ENCODE results near the gene SAMD4A.
A peak's percentile ranks its signal among the peaks of the same experiment; 100 is the strongest.

Gene SAMD4A, protein sequence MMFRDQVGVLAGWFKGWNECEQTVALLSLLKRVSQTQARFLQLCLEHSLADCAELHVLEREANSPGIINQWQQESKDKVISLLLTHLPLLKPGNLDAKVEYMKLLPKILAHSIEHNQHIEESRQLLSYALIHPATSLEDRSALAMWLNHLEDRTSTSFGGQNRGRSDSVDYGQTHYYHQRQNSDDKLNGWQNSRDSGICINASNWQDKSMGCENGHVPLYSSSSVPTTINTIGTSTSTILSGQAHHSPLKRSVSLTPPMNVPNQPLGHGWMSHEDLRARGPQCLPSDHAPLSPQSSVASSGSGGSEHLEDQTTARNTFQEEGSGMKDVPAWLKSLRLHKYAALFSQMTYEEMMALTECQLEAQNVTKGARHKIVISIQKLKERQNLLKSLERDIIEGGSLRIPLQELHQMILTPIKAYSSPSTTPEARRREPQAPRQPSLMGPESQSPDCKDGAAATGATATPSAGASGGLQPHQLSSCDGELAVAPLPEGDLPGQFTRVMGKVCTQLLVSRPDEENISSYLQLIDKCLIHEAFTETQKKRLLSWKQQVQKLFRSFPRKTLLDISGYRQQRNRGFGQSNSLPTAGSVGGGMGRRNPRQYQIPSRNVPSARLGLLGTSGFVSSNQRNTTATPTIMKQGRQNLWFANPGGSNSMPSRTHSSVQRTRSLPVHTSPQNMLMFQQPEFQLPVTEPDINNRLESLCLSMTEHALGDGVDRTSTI

GRCh38 chr14:54566410-54567223 lies at the start of gene SAMD4A:
TSS of gene SAMD4A (plus strand) at chr14:54567128. CDS start at chr14:54567917, 789 bp downstream.
- DNase-seq: peak; percentile 44 to 49

DNA sequence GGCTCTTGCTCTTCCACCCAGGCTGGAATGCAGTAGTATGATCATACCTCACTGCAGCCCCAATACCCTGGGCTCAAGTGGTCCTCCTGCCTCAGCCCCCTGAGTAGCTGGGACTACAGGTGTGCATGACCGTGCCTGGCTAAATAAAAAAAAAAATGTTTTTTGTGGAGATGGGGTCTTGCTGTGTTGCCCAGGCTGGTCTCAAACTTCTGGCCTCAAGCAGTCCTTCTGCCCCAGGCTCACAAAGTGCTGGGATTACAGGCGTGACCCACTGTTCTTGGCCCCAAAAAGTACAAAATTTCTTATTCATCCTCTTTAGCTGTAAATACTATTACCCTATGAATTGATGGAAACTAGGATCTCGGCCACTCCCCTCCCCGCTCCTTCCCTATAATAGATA lies 42.5 kb upstream of the SAMD4A start:
- DNase-seq: no peak

GRCh38 chr14:54528973-54529372 lies 38.0 kb upstream of the SAMD4A start:
- no peak for DNase-seq

DNA sequence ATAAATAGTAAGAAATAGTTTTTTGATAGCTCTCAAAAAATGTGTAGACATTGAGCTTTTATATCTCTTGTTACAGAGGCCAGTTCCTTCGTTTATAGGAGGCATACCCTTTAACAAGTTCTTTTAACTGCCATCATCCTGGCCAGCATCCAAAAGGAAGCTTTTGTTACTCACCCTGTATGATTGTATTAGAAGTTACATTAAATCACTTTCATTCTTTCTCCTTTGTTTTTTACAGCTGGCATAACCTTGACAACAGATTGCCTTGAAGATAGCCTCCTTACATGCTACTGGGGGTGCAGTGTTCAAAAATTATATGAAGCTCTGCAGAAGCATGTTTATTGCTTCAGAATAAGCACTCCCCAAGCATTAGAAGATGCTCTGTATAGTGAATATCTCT lies 37.1 kb upstream of the SAMD4A start:
- DNase-seq: no peak

- no peak for DNase-seq
Observed at GRCh38 chr14:54532111-54533012, 34.6 kb upstream of the SAMD4A start.

DNA sequence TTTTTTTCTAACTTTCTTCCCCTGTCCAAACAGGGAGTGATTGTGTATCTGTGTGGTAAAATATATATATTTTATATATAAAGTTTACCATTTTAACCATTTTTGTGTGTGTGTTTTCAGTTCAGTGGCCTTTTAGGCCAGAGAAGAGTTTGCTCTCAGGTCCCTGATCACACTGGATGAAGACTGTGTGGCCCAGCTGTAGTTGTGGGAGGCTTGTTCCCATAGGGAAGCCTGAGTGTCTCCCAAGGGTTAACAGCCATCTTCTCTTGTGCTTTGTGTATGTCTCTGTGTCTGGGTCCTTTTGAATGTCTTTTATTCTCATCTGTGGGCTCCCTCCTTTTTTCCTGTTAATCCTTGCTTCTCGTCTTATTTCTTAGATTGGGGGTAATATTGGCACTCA lies 33.8 kb upstream of the SAMD4A start:
- no peak for DNase-seq

DNA sequence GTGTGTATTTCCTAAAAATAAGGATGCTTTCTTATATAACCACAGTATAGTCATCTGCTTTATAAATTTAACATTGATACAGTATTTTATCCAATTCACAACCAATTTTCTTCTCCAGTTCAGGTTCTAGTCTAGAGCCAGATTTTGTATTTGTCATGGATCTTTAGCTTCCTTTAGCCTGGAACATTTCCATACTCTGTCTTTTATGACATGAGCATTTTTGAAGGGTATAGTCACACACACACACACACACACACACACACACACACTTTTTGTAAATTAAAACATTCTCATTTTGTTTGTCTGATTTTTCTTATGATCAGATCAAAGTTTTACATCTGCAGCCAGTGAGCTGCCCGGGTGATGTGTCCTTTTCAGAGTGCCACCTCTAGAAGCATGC lies 31.8 kb upstream of the SAMD4A start:
- no peak for DNase-seq

DNA sequence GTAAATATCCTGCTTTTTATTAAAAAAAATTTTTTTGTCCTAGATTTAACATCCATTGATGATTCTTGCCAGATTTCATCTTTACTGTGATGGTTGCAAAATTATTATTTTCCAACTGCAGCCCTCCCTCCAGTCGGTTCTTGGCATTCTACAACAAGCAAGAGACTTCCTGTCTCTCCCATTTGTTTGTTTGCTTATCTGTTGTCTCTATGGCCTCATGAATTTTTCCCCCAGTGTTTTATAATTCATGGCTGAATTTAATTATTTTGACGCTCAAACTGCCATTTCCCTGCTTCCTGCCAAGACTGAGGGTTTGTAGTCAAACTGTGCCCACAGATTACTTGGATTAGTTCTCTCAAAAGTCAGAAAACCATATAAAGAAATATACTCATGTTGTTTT lies 31.3 kb upstream of the SAMD4A start:
- DNase-seq: no peak

DNA sequence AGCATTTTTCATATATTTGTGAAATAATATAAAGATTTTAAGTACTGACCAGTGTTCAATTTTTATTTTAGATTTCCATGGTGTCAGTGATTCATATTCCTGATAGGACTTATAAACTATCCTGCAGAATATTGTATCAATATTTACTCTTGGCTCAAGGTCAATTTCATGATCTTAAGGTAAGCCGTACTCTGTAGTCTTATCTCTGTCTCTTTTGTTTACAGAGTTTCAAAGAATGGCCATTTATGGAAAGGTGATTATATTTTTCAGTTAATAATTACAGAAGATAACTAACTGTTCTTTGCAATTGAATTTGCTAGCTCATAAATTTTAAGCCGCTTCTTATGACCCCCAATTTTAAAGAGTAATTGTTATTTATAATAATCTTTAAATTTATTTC lies 29.3 kb upstream of the SAMD4A start:
- DNase-seq: no peak

- no peak for DNase-seq
Observed at GRCh38 chr14:54538055-54538454, 28.9 kb upstream of the SAMD4A start.

- no peak for DNase-seq
Observed at GRCh38 chr14:54547583-54547982, 19.3 kb upstream of the SAMD4A start.

DNA sequence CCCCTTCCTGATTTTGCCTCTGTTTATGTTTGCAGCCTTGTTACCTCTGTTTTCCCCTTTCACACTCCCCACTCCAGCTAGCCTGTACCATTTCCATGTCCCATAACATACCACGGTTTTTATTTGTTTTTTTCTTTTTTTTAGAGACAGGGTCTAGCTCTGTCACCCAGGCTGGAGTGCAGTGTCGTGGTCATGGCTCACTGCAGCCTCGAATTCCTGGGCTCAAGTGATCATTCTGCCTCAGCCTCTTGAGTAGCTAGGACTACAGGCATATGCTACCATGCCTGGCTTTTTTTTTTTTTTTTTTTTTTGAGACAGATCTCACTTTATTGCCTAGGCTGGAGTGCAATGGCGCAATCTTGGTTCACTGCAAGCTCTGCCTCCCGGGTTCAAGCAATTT lies 18.4 kb upstream of the SAMD4A start:
- no peak for DNase-seq

- DNase-seq: no peak
Observed at GRCh38 chr14:54549862-54550261, 17.1 kb upstream of the SAMD4A start.

GRCh38 chr14:54550514-54550913 lies 16.4 kb upstream of the SAMD4A start:
- DNase-seq: no peak

GRCh38 chr14:54554401-54554800 lies 12.5 kb upstream of the SAMD4A start:
- DNase-seq: no peak

GRCh38 chr14:54555651-54556050 lies 11.3 kb upstream of the SAMD4A start:
- DNase-seq: no peak

DNA sequence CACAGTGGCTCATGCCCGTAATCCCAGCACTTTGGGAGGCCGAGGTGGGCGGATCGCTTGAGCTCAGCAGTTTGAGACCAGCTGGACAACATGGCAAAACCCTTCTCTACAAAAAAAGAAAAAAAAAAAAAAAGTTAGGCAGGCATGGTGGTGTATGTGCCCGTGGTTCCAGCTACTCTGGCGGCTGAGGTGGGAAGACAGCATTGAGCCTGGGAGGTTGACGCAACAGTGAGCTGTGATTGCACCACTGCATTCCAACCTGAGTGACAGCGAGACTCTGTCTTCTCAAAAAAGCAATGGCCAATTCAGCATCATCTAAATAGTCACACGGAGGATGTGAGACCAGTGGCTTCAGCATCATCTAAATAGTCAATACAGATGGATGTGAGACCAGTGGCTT lies 10.4 kb upstream of the SAMD4A start:
- no peak for DNase-seq

DNA sequence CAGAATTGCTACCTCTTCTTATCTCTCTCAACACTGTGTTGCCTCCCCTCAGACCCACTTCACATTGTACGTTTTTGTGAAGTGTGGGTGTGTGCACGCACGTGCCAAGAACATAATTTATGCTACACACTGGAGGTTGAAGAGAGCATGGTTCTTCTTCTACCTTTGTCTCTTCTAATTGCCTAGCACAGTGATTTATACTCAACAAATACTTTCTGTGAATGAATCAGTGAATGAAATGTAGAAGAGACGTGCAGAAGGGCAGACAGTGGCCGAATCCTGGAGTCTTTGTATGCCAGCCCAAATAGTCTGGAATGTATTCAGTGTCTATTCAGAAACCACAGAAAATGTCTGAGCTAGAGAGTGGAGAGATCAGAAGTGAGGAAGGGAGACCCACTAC lies 4.6 kb upstream of the SAMD4A start:
- DNase-seq: no peak

GRCh38 chr14:54564071-54564867 lies 2.7 kb upstream of the SAMD4A start:
- DNase-seq: peak; percentile 11 to 71

- DNase-seq: peak in 1 of 2 donors; percentile 36
Observed at GRCh38 chr14:54564868-54565784, 1.8 kb upstream of the SAMD4A start.

Data from inflammatory macrophage treated with lipopolysaccharide for 1 hour (primary cell).